Parathyroid adenoma (tissue), 2 donors: ENCODE results near the gene EIF4G1.

ENCODE experiments used
- H2AFZ ChIP-seq: fragments of 300-600 bp; sonication (generic); one replicate; pipeline ENCODE4 v1.7.0; 2017; ENCODE audit warnings: antibody characterized with exemption, mild to moderate bottlenecking
- H3K27ac ChIP-seq: fragments of 300-600 bp; sonication (generic); one replicate; pipeline ENCODE4 v1.7.0; 2017
- H3K27me3 ChIP-seq: fragments of 300-600 bp; sonication (generic); one replicate; pipeline ENCODE4 v1.7.0; 2017; ENCODE audit warnings: low read length; ENCODE audit not compliant: control insufficient read depth, insufficient read depth
- H3K36me3 ChIP-seq: fragments of 300-600 bp; sonication (generic); one replicate; pipeline ENCODE4 v1.7.0; 2017; ENCODE audit warnings: low read length; ENCODE audit not compliant: control insufficient read depth, insufficient read depth
- H3K4me1 ChIP-seq: fragments of 300-600 bp; sonication (generic); one replicate; pipeline ENCODE4 v1.7.0; 2017; ENCODE audit warnings: control low read depth
- H3K4me2 ChIP-seq: fragments of 300-600 bp; sonication (generic); one replicate; pipeline ENCODE4 v1.7.0; 2017; ENCODE audit warnings: low read length
- H3K4me3 ChIP-seq: fragments of 300-600 bp; sonication (generic); one replicate; pipeline ENCODE4 v1.7.0; 2017; ENCODE audit warnings: low read depth, low read length
- H3K79me2 ChIP-seq: fragments of 300-600 bp; sonication (generic); one replicate; pipeline ENCODE4 v1.7.0; 2017; ENCODE audit warnings: control low read depth
- H3K9ac ChIP-seq: fragments of 300-600 bp; sonication (generic); one replicate; pipeline ENCODE4 v1.7.0; 2017; ENCODE audit warnings: mild to moderate bottlenecking
- H3K9me3 ChIP-seq: fragments of 300-600 bp; sonication (generic); one replicate; pipeline ENCODE4 v1.7.0; 2017; ENCODE audit warnings: low read length; ENCODE audit not compliant: control insufficient read depth
- TF ChIP-seq, protein P1 (sequence below): fragments of 300-600 bp; sonication (generic); IDR thresholded peaks from one replicate; pipeline ENCODE4 v1.7.0; 2017; ENCODE audit warnings: antibody characterized with exemption, mild to moderate bottlenecking
- donor health status: primary hyperparathyroidism.

Gene EIF4G1

DNA sequence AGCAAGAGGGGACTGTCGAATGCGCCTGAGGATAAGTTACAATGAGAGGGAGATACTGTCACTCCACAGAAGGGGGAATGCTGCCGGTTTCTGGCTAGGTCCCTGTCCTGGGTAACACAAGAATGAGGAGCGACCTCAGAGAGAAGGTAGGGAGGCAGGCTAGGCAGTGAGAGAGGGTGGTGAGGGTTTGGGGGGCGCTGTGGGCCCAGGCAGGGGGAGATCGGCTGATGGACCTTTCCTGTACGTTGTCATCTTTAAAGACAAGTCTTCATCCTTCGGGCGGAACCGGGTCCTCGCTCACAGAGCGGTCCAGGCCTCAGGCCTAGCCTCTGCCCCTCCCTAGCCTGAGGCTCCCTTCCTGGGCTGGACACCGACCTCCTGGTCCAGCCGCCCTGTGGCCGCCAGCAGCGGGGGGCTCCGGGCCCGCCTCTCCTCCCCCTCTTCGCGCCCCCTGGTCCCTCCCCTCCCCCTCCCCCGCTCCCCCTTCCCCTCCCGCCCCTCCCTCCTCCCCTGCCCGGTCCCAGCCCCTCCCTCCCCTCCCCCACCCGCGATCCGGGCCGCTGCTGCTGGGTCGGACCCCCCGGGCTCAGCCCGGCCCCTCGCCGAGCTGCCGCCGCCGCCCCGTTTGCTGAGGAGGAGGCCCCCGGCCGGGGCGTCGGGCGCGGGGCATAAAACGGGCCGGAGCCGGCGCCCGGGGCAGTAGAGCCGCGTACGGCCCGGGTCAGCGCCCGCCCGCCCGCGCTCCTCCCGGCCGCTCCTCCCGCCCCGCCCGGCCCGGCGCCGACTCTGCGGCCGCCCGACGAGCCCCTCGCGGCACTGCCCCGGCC lies 65.2 kb downstream of the EIF4G1 start, which contains the start of gene CHRD:
TSS of gene CHRD (plus strand) at position 697 of the 827 bp plus-strand sequence. CDS start 265 bp downstream, outside the sequence.
- no peaks in the 10 kb centered on the region for H3K79me2 ChIP-seq
- H3K9me3 ChIP-seq: no peaks in the 10 kb centered on the region
- H3K36me3 ChIP-seq: no peaks in the 10 kb centered on the region
- no peaks in the 10 kb centered on the region for H3K4me1 ChIP-seq
- H2AFZ ChIP-seq: peak within 1 kb of the TSS; percentile 73
- peak within 1 kb of the TSS; percentile 42 for H3K27ac ChIP-seq
- H3K9ac ChIP-seq: no peak within 1 kb of the TSS
- TF ChIP-seq, protein P1, sequence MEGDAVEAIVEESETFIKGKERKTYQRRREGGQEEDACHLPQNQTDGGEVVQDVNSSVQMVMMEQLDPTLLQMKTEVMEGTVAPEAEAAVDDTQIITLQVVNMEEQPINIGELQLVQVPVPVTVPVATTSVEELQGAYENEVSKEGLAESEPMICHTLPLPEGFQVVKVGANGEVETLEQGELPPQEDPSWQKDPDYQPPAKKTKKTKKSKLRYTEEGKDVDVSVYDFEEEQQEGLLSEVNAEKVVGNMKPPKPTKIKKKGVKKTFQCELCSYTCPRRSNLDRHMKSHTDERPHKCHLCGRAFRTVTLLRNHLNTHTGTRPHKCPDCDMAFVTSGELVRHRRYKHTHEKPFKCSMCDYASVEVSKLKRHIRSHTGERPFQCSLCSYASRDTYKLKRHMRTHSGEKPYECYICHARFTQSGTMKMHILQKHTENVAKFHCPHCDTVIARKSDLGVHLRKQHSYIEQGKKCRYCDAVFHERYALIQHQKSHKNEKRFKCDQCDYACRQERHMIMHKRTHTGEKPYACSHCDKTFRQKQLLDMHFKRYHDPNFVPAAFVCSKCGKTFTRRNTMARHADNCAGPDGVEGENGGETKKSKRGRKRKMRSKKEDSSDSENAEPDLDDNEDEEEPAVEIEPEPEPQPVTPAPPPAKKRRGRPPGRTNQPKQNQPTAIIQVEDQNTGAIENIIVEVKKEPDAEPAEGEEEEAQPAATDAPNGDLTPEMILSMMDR: no peak
- H3K4me3 ChIP-seq: no peak within 1 kb of the TSS
- peak within 1 kb of the TSS; percentile 51 for H3K4me2 ChIP-seq
- no peaks in the 10 kb centered on the region for H3K27me3 ChIP-seq

DNA sequence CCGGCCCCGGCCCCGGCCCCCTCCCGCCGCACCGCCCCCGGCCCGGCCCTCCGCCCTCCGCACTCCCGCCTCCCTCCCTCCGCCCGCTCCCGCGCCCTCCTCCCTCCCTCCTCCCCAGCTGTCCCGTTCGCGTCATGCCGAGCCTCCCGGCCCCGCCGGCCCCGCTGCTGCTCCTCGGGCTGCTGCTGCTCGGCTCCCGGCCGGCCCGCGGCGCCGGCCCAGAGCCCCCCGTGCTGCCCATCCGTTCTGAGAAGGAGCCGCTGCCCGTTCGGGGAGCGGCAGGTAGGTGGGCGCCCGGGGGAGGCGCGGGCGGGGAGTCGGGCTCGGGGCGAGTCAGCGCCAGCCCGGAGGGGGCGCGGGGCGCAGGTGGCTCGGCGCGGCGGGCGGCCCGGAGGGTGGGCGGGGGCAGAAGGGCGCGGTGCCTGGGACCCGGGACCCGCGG lies 65.8 kb downstream of the EIF4G1 start:
- Histone ChIP-seq H3K27ac (no peak overlapping the region), H3K4me3 (no peak overlapping the region), H3K9me3 (no peaks in the 10 kb centered on the region), H3K36me3 (no peaks in the 10 kb centered on the region), H2AFZ (peak overlapping the region; percentile 73), H3K4me1 (no peaks in the 10 kb centered on the region), H3K9ac (no peak overlapping the region), H3K79me2 (no peaks in the 10 kb centered on the region), H3K27me3 (no peaks in the 10 kb centered on the region), H3K4me2 (peak overlapping the region; percentile 51)
- TF ChIP-seq, protein P1: no peak

DNA sequence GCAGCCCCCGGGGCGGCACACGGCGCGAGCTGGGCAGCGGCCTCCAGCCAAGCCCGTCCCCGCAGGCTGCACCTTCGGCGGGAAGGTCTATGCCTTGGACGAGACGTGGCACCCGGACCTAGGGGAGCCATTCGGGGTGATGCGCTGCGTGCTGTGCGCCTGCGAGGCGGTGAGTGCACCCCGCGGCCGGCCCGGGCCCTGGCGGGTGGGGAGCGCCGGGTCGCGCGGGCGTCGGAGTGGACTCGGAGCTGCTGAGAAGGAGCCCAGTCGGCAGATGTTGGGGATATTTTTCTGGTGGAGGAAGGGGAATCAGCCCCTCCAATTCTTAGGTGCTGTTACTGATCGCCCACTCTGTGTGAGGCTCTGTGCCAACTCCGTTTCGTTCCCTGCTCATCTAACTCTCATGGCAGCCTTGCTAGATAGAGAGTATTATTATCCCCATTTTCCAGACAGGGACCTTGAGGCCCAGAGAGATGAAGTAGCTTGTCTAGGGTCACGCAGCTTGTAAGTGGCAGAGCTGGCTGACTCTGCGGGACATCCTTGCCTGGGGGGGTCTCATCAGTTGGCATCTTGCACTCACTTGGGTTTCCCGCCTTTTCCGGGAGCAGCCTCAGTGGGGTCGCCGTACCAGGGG lies 66.3 kb downstream of the EIF4G1 start:
- peak overlapping the region; percentile 34 for H3K4me2 ChIP-seq
- no peak overlapping the region for H3K27ac ChIP-seq
- no peaks in the 10 kb centered on the region for H3K27me3 ChIP-seq
- no peaks in the 10 kb centered on the region for H3K4me1 ChIP-seq
- H3K9ac ChIP-seq: no peak overlapping the region
- no peaks in the 10 kb centered on the region for H3K36me3 ChIP-seq
- peak overlapping the region; percentile 72 for H2AFZ ChIP-seq
- no peaks in the 10 kb centered on the region for H3K79me2 ChIP-seq
- TF ChIP-seq, protein P1: no peak
- no peak overlapping the region for H3K4me3 ChIP-seq
- H3K9me3 ChIP-seq: no peaks in the 10 kb centered on the region

DNA sequence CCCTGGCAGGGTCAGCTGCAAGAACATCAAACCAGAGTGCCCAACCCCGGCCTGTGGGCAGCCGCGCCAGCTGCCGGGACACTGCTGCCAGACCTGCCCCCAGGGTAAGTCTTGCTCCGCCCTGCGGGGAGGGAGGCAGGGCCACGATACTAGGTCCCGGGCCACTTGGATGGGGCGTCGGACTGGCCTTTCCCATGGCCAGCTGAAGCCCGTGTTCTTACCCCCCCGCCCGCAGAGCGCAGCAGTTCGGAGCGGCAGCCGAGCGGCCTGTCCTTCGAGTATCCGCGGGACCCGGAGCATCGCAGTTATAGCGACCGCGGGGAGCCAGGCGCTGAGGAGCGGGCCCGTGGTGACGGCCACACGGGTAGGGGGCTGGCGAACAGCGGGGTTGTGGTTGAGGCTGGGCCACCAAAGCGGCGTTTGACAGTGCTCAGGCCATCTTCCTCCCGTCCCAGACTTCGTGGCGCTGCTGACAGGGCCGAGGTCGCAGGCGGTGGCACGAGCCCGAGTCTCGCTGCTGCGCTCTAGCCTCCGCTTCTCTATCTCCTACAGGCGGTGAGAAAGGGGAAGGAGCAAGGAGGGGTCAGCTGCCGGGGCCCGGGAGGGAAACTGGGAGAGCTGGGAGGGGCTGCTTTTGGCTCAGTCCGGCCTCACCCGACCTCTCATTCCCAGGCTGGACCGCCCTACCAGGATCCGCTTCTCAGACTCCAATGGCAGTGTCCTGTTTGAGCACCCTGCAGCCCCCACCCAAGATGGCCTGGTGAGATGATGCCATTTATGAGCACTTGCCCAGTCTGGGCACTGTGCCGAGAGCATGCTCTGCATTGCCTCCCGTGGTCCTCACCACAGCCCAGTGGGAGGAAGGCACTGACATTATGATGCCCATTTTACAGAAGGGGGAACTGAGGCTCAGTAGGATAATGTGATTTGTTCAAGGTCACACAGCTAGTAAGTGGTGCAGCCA lies 67.1 kb downstream of the EIF4G1 start:
- Histone ChIP-seq H3K4me2 (peak overlapping the region; percentile 34), H3K79me2 (no peaks in the 10 kb centered on the region), H3K9ac (no peak overlapping the region), H3K4me3 (no peak overlapping the region), H3K36me3 (no peaks in the 10 kb centered on the region), H3K9me3 (no peaks in the 10 kb centered on the region), H3K27me3 (no peaks in the 10 kb centered on the region), H3K4me1 (no peaks in the 10 kb centered on the region), H3K27ac (no peak overlapping the region), H2AFZ (peak overlapping the region; percentile 72)
- TF ChIP-seq, protein P1: no peak
